SH-SY5Y (cell line): ENCODE data around the gene MEPCE.

Source experiments
- GATA2 ChIP-seq: IDR thresholded peaks from 2 replicates; pipeline ENCODE4 v1.6.1; 2011; ENCODE audit warnings: mild to moderate bottlenecking, low read depth, low read length
- GATA3 ChIP-seq: IDR thresholded peaks from 2 replicates; pipeline ENCODE4 v1.6.1; 2011; ENCODE audit warnings: low read depth, mild to moderate bottlenecking, low read length, moderate library complexity

DNA sequence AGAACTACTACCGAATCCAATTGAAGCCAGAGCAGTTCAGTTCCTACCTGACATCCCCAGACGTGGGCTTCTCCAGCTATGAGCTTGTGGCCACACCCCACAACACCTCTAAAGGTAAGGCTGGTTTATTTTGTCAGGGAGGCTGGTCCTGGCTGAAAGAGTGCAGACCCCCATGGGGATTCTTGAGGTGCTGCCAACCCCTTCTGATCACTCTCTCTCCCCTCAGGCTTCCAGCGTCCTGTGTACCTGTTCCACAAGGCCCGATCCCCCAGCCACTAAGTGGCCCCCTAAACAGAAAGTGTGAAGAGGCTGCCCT, 3.6 kb downstream of the MEPCE start:
- TF ChIP-seq GATA3 (no peak), GATA2 (no peak)
